ENCODE results near the gene EPOP.

GRCh38 chr17:38663125-38663751 is 11.5 kb downstream of the EPOP start:
- TF ChIP-seq POLR2A (IDR thresholded peaks at IDR 0.05) (no peak), CTCF (IDR thresholded peaks at IDR 0.05) (peak; percentile 15 to 44 (median 32))
